Neural progenitor cell (in vitro differentiated cells): Measurements from ENCODE around the gene PWWP3B.

Experiments
- CTCF ChIP-seq: fragments of 200-600 bp; sonication (generic); IDR thresholded peaks from 2 replicates; pipeline ENCODE4 v1.5.1; 2017; ENCODE audit warnings: antibody characterized with exemption, mild to moderate bottlenecking
- EZH2 ChIP-seq: fragments of 200-600 bp; sonication (generic); IDR thresholded peaks from 2 replicates; pipeline ENCODE4 v1.6.1; 2017; ENCODE audit warnings: antibody characterized with exemption, mild to moderate bottlenecking, moderate library complexity

GRCh38 chrX:106171293-106171820 lies 3.3 kb downstream of the PWWP3B start:
- TF ChIP-seq CTCF (no peak), EZH2 (no peak)
